EH (cell line): Measurements from ENCODE around the gene COQ8A.
"Not testable (repeated sequence)": the region's sequence is repeated elsewhere in the genome, so short reads cannot be mapped to it uniquely, and the experiment has no call there.

ENCODE experiments used
- DNase-seq: peaks from one replicate; pipeline ENCODE4 v3.0.0-alpha.2; 2015; ENCODE audit warnings: low read depth

Gene COQ8A

DNA sequence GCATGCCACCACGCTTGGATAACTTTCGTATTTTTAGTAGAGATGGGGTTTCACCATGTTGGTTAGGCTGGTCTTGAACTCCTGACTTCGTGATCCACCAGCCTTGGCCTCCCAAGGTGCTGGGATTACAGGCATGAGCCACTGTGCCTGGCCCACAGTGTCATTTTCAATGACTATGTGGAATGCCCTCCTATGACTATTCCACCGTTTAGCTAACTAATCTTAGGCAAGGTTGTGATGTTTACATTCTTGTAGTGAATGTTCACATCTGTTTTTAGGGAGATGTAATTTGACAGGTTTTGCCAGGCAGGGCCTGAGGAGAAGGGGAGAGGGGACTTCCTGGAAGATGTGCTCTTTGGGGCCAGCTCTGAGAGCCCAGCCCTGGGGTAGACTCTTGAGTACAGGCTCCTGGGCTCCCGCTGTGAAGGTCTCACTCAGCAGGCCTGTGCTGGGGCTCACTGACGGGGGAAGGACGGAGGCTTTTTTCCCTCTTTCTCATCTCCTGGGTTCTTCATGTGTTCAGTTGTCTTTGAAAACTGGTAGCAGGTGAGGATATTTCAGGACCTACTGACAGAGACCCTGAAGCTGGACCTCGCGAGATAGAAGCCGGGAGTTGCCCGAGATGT, 13.2 kb downstream of the COQ8A start:
- DNase-seq: peak; percentile 5

DNA sequence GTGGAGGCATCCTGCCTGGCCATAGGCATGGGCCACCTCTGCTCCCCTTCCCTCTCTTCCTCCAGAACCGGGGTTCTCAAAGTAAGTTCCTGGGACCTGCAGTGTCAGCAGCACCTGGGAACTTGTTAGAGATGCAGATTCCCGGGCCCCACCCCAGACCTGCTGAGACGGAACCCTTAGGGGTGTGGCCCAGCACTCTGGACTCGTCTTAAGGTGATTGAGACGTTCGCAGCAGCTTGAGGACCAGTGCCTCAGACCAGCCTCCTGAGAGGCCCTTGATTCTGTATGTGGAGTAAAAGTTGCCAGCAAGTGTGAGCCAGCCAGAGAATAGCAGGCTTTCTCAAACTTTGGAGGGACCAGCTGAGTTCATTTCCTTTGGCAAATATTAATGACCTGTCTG, 14.2 kb downstream of the COQ8A start:
- DNase-seq: no peak

DNA sequence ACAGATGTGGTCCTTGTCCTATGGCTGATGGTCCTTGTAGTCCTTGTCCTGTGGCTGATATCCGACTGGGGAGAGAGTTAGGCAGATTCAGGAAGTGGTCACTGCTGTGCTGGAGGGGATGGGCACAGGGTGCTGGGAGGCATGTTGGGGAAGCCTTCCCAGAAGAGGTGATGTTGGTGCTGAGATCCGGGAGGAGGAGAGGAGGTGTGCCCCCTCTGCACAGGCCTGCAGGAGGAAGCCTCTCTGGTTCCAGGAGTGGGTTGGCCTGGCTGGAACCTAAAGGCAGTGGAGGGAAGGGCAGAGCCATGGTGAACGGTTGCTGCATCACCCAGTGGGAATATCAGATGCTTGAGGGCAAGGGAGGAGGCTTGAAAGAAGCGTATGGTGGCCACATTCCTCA, 14.7 kb downstream of the COQ8A start:
- no peak for DNase-seq

DNA sequence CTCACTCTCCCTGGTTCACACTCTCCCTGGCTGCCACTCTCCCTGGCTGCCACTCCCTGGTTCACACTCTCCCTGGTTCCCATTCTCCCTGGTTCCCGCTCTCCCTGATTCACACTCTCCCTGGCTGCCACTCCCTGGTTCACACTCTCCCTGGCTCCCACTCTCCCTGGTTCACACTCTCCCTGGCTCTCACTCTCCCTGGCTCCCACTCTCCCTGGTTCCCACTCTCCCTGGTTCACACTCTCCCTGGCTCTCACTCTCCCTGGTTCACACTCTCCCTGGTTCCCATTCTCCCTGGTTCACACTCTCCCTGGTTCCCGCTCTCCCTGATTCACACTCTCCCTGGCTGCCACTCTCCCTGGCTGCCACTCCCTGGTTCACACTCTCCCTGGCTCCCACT, 15.8 kb downstream of the COQ8A start:
- DNase-seq: not testable (repeated sequence)

DNA sequence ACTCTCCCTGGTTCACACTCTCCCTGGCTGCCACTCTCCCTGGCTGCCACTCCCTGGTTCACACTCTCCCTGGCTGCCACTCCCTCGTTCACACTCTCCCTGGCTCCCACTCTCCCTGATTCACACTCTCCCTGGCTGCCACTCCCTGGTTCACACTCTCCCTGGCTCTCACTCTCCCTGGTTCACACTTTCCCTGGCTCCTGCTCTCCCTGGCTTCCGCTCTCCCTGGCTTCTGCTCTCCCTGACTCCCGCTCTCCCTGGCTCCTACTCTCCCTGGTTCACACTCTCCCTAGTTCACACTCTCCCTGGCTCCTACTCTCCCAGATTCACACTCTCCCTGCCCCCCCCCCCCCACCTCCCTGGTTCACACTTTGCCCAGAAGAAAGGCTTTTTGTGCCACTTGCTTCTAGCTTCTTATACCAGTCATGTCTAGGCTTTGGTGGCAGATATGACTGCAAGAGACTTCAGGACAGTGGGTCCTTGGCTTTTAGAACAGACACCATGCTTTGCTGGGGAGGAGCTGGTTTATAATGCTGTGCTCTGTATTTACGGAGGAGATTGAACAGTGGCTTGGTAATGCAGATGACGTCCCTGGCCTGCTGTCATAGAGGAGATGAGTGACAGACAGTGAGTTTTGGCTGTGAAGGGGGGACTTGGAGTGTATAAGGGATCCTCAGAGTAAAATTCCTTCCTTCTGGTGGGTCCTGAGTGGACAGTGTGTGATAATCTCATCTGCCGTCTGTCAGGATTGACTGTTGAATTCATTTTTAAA, 17.0 kb downstream of the COQ8A start:
- DNase-seq: no peak

DNA sequence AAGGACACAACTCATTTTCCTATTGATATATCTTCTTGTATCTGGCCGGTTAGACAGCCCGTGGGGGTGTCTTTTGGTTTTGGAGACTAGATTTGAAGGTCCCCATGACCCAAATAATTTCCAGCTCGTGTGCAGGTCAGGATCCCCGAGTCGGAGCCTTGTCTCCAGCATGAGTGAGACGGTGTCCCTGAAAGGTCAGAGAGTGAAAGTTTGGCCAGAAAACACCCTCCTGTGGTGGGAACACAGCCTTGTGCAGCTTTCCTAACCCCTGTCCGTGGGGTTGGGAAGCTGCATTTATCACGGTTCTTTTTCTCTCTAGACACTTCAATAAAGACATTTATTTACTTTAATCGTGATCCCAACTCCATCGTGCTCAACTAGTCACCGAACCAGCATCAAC, 17.6 kb downstream of the COQ8A start:
- no peak for DNase-seq

DNA sequence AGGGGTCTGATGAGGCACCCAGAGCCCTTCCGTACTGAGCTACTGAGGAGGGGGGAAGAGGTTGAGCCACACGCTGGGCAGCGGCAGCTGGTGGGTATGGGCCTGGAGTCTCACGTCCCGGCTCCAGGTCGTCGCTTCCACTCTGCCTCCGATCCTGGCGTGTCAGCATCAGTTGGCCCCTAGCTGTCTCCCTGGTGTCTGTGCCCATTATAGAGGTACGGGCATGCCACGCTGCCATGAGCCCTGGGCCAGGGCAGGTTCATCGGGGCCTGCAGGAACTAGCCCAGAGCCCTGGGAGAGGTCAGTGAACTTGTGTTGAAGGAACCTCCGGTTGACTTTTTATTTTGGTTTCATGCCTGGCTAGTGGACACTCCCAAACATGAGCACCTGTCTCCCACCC, 18.2 kb downstream of the COQ8A start:
- no peak for DNase-seq

DNA sequence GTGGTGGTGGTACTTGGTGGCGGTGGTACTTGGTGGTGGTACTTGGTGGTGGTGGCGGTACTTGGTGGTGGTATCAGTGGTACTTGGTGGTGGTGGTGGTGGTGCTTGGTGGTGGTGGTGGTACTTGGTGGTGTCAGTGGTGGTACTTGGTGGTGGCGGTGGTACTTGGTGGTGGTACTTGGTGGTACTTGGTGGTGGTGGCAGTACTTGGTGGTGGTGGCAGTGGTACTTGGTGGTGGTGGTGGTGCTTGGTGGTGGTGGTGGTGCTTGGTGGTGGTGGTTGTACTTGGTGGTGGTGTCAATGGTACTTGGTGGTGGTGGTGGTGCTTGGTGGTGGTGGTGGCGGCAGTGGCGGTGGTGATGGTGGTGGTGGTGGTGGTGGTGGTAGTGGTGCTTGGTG, 20.2 kb downstream of the COQ8A start:
- no peak for DNase-seq

DNA sequence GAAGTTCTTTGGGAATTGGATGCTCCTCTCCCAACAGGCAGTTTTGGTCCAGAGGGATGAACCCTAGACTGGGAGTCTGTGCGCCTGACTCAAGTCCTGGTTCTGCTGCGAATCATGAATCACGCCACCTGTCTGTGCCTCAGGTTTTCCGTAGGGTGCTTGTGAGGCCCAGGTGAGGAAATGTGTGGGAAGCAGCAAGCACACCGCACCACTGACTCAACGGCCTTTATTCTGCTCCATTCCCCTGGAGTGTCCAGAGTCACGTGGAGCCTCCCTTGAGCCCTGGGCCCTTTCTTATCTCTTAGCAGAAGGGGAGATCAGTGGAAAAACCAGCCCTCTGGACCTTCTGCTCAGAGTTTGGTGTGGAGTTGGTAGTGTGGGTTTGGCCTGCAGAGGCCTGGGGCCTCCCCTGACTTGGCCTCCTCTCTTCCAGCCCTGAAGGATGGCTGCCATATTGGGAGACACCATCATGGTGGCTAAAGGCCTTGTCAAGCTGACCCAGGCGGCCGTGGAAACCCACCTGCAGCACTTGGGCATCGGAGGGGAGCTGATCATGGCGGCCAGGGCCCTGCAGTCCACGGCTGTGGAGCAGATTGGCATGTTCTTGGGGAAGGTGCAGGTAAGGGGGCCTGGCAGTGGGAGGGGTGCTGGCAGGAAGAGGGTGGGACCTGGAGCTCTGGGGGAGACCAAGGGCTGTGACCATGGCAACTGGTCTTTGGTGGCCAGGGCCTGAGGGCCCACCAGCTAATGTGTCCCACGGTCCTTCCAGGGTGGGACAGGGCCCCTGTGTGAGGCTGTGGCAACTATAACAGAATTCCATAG, 21.1 kb downstream of the COQ8A start:
- no peak for DNase-seq

DNA sequence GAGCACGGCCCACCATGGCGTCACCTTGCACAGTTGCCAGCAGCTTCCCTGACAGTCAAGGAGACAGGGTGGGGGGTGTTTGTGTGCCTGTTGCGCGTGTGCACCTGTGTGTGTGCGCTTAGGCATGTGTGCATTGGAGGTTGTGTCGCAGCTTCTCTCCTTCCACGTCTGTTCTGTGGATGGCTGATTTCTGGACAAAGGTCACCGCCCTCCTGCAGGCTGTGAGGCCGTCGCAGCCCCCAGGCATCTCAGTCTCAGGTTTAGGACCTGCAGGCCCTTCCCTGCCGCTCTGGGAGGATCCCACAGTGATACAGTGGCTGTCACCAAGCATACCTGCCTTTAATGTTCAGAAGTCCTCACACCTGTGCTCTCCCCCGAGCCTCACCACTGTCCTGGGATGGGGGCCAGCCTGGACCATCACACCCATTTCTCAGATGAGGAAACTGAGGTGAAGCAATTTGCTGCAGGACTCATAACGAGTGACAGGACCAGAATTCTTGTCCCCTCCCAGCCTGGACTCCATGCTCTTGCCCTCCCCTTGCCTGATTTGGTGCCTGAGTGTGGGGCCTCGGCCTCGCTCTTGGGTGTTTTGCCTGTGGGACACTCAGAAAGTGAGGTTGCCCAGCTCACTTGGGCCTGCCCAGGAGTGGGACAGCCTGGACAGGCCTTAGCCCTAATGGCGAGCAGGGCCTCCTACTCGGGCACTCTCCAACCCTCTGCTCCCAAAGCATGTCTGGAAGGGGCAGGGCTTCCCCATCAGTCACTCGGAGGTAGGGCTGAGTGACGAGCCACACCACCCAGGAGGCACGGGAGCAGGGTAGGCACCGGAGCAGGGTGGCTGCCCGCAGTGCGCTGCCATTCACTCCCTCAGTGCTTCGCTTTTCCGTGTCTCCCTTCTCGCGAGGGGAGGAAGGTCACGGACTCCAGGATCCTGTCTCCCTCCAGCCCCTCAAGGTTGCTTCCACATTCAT, 22.6 kb downstream of the COQ8A start:
- no peak for DNase-seq

DNA sequence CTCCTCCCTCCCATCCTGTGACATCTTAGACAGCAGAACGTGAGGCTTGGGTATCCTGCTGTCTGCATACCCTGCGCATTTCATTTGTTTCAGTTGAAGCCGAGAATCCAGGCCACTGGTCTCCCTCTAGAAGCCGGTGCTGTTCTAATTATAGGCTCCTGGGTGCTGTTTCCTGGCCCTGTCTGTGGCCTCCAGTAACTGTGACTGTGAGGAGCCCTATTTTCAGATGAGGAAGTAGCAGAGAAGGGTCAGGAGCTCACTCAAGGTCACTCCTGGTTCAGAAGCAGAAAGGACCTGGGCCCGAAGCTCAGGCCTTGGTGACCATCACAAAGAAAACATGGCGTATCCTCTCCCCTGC, 24.0 kb downstream of the COQ8A start:
- no peak for DNase-seq

DNA sequence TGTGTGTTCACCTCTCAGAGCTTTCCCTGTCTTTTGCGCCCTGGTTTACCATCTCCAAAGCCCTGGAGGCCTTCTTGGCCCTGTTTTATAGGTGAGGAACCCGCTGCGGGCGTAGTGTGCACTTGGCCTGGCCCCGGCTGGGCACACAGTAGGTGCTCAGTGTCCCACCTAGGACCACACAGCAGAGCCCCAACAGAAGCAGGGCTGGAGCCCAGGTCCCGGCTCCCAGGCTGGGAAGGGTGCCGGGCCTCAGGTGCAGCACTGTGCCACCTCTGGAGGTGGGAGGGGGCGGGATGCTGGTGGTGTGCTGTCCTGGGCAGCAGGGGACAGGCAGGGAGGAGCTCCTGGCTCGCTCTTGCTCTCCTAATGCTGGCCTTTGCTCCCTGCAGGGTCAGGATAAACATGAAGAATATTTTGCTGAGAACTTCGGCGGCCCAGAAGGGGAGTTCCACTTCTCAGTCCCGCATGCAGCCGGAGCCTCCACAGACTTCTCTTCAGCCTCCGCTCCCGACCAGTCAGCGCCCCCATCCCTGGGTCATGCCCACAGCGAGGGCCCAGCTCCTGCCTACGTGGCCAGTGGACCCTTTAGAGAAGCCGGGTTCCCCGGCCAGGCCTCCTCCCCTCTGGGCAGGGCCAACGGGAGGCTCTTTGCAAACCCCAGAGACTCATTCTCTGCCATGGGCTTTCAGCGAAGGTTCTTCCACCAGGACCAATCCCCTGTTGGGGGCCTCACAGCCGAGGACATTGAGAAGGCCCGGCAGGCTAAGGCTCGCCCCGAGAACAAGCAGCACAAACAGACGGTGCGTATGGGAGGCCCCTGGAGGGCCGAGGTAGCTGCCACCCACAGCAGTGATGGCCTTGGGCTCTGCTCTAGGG, 24.8 kb downstream of the COQ8A start:
- DNase-seq: no peak

DNA sequence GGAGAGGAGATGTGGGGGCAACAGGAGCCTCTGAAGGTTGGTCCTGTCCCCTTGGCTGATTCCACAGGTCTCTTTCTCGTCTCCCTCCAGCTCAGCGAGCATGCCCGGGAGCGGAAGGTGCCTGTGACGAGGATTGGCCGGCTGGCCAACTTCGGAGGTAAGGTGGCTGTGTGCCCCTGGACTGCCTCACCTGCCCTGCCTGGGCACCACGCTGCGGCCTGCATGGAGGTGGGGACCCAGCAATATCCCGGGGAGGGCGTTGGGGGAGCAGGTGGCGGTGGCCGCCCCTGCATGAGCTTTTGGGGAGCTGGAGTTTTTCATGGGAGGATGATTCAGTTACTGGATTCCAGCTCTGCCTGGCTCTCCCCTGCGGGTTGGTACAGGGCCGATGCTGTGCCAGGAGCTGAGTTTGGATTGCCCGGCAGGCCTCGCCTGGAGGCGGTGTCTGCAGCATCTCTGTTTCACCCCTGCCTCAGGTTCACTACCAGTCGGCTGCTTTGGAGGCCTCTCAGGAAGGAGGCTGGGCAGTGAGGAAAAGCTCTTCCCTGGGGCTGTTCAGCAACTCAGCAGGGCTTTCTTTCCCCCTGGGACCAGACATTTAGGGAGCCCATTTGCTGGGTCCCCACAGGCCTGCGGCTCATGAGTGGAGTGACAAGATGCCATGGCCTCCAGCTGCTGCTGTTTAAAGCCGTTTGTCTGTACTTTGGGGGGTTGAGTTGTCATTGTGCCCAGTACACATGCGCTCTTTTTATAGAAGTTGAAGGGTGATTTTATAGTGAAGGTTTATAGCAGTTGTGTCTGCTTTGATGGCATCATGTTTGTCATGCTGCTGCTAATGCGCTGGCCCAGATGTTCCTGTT, 25.7 kb downstream of the COQ8A start:
- DNase-seq: no peak

DNA sequence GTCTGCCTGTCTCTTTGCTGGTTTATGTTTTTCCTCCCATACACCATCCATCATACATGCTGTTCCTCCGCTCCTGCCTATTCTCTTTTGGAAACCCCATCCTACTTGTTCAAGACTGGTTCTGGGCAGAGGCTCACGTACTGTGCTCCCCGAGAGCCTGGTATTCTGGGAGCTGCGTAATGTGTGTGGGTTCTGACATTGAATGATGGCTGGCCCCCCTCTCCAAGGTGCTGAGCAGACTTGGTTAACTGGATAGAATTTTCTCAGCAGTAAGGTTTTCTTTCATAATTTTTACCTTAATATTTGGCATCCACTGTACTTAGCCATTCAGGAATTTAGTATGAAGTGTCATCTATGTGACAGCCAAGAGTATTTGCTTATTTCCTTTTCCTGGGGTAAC, 26.6 kb downstream of the COQ8A start:
- DNase-seq: no peak

DNA sequence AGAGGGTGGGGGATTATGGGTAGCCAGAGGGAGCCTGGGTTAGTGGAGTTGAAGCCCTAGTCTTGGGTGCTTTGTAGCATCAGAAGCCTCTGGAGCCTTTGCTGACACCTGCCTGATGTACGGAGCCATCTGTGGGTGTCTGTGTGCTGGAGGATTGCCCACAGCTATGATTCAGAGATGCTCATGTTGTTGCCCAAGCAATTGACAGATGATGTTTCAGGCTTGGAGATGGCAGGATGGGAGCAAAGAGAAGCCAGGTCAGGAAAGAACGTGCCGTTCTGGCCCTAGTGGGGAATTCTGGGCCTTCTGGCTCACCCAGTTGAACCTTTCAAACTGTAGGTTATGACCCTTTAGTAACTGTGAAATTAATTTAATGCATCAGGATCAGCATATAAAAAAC, 27.6 kb downstream of the COQ8A start:
- DNase-seq: peak; percentile 24

DNA sequence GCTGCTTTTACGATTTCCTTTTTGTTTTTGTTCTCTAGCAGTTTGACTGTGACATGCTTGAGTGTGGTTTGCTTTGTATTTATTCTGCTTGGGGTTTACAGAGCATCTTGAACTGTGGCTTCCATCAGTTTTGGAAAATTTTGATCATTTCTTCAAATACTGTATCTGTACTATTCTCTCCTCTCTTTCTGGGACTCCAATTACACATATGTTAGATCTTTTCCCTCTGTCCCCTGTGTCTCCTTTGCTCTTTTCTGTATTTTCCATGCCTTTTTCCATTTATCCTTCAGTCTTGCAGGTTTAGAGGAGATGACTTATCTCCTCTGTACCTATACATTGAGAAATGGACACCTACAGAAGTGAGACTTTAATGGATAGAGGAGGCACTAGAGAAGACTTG, 31.7 kb downstream of the COQ8A start:
- DNase-seq: no peak

DNA sequence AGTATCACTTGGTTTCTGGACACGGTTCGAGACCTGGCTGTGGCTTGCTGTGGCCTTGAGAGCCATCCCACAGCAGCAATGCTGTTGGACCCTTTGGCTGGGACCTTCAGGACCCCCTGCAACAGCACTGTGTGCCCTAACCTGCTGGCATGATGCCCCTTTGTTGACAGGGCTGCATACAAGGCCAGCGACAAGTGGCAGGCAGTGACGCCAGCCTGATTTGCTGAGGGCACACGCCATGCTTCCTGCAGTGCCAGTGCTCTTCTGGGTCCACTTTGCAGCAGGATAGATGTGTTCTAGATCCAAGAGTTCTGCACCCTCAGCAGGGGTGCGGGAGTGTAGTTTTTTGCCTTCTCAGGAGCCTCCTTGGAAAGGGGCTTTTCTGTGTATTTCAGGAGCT, 32.8 kb downstream of the COQ8A start:
- no peak for DNase-seq

DNA sequence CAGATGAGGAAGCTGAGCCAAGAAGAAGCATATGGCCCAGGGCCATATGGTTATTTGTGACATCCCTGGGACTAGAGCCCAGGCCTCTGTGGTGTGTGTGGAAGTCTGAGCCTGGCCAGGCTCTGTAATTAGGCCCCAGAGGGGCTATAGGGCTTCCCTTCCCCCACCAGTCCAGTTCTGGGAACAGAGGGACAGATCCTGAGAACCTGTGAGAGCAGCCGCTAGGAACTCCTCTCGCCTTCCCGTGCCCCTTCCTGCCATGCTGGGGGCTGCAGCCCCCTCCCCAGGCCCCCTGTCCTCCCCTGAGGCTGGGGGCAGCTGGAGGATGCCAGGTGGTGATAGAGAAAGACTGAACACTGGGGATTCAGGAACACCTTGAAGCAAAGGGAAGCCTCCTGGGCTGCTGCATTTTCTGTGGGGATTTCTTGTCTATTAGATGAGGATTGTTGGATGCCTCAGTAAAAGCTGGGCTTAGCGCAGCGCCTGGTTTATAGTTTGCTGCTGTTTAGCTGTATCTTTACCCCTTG, 33.3 kb downstream of the COQ8A start:
- DNase-seq: no peak

DNA sequence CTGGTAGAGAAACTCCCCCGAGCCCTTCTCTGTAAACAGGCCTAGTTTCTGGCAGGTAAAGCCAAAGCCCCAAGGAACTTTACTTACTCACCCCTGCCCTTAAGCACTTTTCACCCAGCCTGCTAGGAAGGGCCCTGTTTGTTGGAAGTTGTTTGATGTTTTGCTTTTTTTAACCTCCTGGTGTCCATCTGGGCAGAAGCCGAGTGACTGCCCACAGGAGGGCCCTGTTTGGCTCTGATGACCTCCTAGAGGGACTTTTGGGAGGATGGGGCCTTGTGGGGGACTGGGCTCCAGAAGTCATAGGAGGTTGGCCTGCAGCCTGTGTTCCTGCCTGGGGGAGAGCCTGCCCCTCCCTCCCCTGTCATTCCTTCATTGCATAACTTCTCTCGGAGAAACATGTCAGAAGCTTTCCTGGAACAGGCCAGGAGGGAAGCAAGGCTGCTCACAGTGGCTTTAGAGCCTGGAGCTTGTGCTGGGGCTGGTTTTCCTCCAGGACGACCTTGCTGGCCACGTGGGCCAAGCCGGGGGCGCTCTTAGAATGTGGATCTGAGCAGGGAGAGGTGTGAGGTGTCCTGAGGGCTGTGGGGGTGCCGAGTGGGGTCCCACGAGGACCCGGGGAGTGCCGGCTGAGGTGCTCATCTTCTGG, 33.9 kb downstream of the COQ8A start:
- peak; percentile 43 for DNase-seq
